ENCODE results near the gene TTC9B.

The TTC9B gene

DNA sequence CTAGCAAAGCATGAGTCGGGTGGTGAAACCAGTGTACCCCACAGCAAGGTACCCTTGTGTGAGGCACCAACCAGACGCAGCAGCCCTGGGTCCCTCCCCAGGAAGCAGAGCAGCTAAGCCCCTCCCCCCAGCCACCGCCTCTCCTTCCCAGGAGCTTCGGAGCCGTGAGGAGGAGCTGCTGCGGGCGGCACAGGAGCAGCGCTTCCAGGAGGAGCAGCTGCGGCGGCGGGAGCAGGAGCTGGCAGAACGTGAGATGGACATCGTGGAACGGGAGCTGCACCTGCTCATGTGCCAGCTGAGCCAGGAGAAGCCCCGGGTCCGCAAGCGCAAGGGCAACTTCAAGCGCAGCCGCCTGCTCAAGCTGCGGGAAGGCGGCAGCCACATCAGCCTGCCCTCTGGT is 12.4 kb downstream of the TTC9B start:
- no peak for ATAC-seq
- TF ChIP-seq ZNF565 (CRISPR knock-in tag; conservative IDR thresholded peaks at IDR 0.05; ENCODE audit: low read depth) = no peak
- TF ChIP-seq, protein P1, sequence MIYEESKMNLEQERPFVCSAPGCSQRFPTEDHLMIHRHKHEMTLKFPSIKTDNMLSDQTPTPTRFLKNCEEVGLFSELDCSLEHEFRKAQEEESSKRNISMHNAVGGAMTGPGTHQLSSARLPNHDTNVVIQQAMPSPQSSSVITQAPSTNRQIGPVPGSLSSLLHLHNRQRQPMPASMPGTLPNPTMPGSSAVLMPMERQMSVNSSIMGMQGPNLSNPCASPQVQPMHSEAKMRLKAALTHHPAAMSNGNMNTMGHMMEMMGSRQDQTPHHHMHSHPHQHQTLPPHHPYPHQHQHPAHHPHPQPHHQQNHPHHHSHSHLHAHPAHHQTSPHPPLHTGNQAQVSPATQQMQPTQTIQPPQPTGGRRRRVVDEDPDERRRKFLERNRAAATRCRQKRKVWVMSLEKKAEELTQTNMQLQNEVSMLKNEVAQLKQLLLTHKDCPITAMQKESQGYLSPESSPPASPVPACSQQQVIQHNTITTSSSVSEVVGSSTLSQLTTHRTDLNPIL (CRISPR knock-in tag; IDR thresholded peaks at IDR 0.05; ENCODE audit: low read depth) = no peak
- TF ChIP-seq RARB (CRISPR knock-in tag; IDR thresholded peaks at IDR 0.05) = no peak
- TF ChIP-seq ZC3H10 (CRISPR knock-in tag; IDR thresholded peaks at IDR 0.05) = no peak
- TF ChIP-seq ISL1 (CRISPR knock-in tag; IDR thresholded peaks at IDR 0.05) = no peak
- no peak for TF ChIP-seq ZNF70 (CRISPR knock-in tag; IDR thresholded peaks at IDR 0.05)
- TF ChIP-seq, protein P2, sequence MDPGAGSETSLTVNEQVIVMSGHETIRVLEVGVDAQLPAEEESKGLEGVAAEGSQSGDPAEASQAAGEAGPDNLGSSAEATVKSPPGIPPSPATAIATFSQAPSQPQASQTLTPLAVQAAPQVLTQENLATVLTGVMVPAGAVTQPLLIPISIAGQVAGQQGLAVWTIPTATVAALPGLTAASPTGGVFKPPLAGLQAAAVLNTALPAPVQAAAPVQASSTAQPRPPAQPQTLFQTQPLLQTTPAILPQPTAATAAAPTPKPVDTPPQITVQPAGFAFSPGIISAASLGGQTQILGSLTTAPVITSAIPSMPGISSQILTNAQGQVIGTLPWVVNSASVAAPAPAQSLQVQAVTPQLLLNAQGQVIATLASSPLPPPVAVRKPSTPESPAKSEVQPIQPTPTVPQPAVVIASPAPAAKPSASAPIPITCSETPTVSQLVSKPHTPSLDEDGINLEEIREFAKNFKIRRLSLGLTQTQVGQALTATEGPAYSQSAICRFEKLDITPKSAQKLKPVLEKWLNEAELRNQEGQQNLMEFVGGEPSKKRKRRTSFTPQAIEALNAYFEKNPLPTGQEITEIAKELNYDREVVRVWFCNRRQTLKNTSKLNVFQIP (CRISPR knock-in tag; IDR thresholded peaks at IDR 0.05; ENCODE audit: borderline replicate concordance, low read depth) = no peak
- no peak for TF ChIP-seq PPARA (CRISPR knock-in tag; IDR thresholded peaks at IDR 0.05; ENCODE audit: borderline replicate concordance)
- TF ChIP-seq, protein P3, sequence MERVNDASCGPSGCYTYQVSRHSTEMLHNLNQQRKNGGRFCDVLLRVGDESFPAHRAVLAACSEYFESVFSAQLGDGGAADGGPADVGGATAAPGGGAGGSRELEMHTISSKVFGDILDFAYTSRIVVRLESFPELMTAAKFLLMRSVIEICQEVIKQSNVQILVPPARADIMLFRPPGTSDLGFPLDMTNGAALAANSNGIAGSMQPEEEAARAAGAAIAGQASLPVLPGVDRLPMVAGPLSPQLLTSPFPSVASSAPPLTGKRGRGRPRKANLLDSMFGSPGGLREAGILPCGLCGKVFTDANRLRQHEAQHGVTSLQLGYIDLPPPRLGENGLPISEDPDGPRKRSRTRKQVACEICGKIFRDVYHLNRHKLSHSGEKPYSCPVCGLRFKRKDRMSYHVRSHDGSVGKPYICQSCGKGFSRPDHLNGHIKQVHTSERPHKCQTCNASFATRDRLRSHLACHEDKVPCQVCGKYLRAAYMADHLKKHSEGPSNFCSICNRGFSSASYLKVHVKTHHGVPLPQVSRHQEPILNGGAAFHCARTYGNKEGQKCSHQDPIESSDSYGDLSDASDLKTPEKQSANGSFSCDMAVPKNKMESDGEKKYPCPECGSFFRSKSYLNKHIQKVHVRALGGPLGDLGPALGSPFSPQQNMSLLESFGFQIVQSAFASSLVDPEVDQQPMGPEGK (CRISPR knock-in tag; IDR thresholded peaks at IDR 0.05; ENCODE audit: borderline replicate concordance) = no peak
- TF ChIP-seq SNAI2 (CRISPR knock-in tag; IDR thresholded peaks at IDR 0.05) = no peak
- TF ChIP-seq TCF4 (CRISPR knock-in tag; IDR thresholded peaks at IDR 0.05; ENCODE audit: borderline replicate concordance) = no peak
- TF ChIP-seq TOX (CRISPR knock-in tag; IDR thresholded peaks at IDR 0.05; ENCODE audit: borderline replicate concordance) = no peak
- TF ChIP-seq, protein P4, sequence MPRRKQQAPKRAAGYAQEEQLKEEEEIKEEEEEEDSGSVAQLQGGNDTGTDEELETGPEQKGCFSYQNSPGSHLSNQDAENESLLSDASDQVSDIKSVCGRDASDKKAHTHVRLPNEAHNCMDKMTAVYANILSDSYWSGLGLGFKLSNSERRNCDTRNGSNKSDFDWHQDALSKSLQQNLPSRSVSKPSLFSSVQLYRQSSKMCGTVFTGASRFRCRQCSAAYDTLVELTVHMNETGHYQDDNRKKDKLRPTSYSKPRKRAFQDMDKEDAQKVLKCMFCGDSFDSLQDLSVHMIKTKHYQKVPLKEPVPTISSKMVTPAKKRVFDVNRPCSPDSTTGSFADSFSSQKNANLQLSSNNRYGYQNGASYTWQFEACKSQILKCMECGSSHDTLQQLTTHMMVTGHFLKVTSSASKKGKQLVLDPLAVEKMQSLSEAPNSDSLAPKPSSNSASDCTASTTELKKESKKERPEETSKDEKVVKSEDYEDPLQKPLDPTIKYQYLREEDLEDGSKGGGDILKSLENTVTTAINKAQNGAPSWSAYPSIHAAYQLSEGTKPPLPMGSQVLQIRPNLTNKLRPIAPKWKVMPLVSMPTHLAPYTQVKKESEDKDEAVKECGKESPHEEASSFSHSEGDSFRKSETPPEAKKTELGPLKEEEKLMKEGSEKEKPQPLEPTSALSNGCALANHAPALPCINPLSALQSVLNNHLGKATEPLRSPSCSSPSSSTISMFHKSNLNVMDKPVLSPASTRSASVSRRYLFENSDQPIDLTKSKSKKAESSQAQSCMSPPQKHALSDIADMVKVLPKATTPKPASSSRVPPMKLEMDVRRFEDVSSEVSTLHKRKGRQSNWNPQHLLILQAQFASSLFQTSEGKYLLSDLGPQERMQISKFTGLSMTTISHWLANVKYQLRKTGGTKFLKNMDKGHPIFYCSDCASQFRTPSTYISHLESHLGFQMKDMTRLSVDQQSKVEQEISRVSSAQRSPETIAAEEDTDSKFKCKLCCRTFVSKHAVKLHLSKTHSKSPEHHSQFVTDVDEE (CRISPR knock-in tag; IDR thresholded peaks at IDR 0.05) = no peak
- TF ChIP-seq ESRRG (CRISPR knock-in tag; IDR thresholded peaks at IDR 0.05) = no peak
- TF ChIP-seq ZNF8 (CRISPR knock-in tag; IDR thresholded peaks at IDR 0.05) = no peak
- TF ChIP-seq ARNTL (CRISPR knock-in tag; IDR thresholded peaks at IDR 0.05; ENCODE audit: borderline replicate concordance, low read depth) = no peak
- no peak for TF ChIP-seq CSDC2 (CRISPR knock-in tag; IDR thresholded peaks at IDR 0.05)
- TF ChIP-seq OSR1 (CRISPR knock-in tag; IDR thresholded peaks at IDR 0.05) = no peak
- no peak for TF ChIP-seq ZFP3 (CRISPR knock-in tag; IDR thresholded peaks at IDR 0.05)
- TF ChIP-seq BACH2 (CRISPR knock-in tag; IDR thresholded peaks at IDR 0.05; ENCODE audit: borderline replicate concordance) = no peak

DNA sequence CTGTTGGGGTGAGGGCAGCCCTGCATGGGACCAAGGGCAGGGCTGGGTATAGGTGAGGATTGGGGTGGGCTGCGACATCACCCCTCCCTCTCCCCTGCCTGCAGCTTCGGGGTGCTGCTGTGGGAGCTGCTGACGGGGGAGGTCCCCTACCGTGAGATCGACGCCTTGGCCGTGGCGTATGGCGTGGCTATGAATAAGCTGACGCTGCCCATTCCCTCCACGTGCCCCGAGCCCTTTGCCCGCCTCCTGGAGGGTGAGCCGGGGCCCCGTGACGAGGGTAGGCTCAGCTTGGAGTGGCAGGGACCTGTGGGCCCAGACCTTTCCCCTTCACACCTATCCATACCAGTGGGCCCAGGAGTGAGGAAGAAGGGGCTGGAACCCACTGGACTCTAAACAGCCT is 13.8 kb downstream of the TTC9B start:
- ATAC-seq = no peak

More for the DNA sequence above, 13.8 kb downstream of the TTC9B start:
- TF ChIP-seq ZC3H10 (CRISPR knock-in tag; IDR thresholded peaks at IDR 0.05) (no peak), ARNTL (CRISPR knock-in tag; IDR thresholded peaks at IDR 0.05; ENCODE audit: borderline replicate concordance, low read depth) (no peak), PPARA (CRISPR knock-in tag; IDR thresholded peaks at IDR 0.05; ENCODE audit: borderline replicate concordance) (no peak), GLIS3 (CRISPR knock-in tag; IDR thresholded peaks at IDR 0.05) (no peak), RARB (CRISPR knock-in tag; IDR thresholded peaks at IDR 0.05) (no peak), OSR1 (CRISPR knock-in tag; IDR thresholded peaks at IDR 0.05) (no peak), ZFP30 (CRISPR knock-in tag; IDR thresholded peaks at IDR 0.05) (no peak), CSDC2 (CRISPR knock-in tag; IDR thresholded peaks at IDR 0.05) (no peak), BACH2 (CRISPR knock-in tag; IDR thresholded peaks at IDR 0.05; ENCODE audit: borderline replicate concordance) (no peak), ZNF70 (CRISPR knock-in tag; IDR thresholded peaks at IDR 0.05) (no peak), SNAI2 (CRISPR knock-in tag; IDR thresholded peaks at IDR 0.05) (no peak), ZNF8 (CRISPR knock-in tag; IDR thresholded peaks at IDR 0.05) (no peak), ISL1 (CRISPR knock-in tag; IDR thresholded peaks at IDR 0.05) (no peak)
- TF ChIP-seq, protein P4 (CRISPR knock-in tag; IDR thresholded peaks at IDR 0.05) = no peak
- TF ChIP-seq, protein P2 (CRISPR knock-in tag; IDR thresholded peaks at IDR 0.05; ENCODE audit: borderline replicate concordance, low read depth) = no peak
- TF ChIP-seq, protein P3 (CRISPR knock-in tag; IDR thresholded peaks at IDR 0.05; ENCODE audit: borderline replicate concordance) = no peak
